Activated T-helper 1 cell treated with anti-CD3 and anti-CD28 coated beads, Interleukin-12 subunit alpha, Interleukin-12 subunit beta, Interleukin-2, Interleukin-4 antibody, amounts not matched to agents 30 ng/mL and 10 ng/mL and 1 ng/mL, durations not matched to agents 14 hours and 24 hours and 36 hours (primary cell): ENCODE measurements around the gene CSMD2. TPM values are rescaled to one million over a fixed set of nuclear protein-coding genes. Genes with fewer than 3 reads are reported as not detected.

Experiments
- DNase-seq: peaks from one replicate; pipeline ENCODE4 v3.0.0; 2021; ENCODE audit warnings: low spot score
- H3K27ac Mint-ChIP-seq: one replicate; pipeline ENCODE4 v1.8.0; 2021; ENCODE audit warnings: mild to moderate bottlenecking, mixed read lengths
- H3K27me3 Mint-ChIP-seq: one replicate; pipeline ENCODE4 v1.8.0; 2022; ENCODE audit warnings: mild to moderate bottlenecking, moderate library complexity, mixed read lengths; ENCODE audit not compliant: insufficient read depth
- H3K36me3 Mint-ChIP-seq: one replicate; pipeline ENCODE4 v1.8.0; 2021; ENCODE audit warnings: low read depth, mixed read lengths
- H3K4me1 Mint-ChIP-seq: one replicate; pipeline ENCODE4 v1.8.0; 2021; ENCODE audit warnings: low read depth, mixed read lengths
- H3K4me3 Mint-ChIP-seq: one replicate; pipeline ENCODE4 v1.8.0; 2021; ENCODE audit warnings: mild to moderate bottlenecking, moderate library complexity, mixed read lengths
- H3K9me3 Mint-ChIP-seq: one replicate; pipeline ENCODE4 v1.8.0; 2021; ENCODE audit warnings: mixed read lengths
- intact Hi-C: fragments of 100-400 bp; cut with micrococcal nuclease; formaldehyde crosslinking; loops from one replicate; pipeline ENCODE4 v1.15.1; 2024
- total RNA-seq: library from RNA; stranded (reverse); gene quantifications from 2 replicates; pipeline ENCODE4 v1.2.3, GENCODE V29; 2022

The CSMD2 gene
- total RNA-seq, 1 donor from 2014 or later = not detected

DNA sequence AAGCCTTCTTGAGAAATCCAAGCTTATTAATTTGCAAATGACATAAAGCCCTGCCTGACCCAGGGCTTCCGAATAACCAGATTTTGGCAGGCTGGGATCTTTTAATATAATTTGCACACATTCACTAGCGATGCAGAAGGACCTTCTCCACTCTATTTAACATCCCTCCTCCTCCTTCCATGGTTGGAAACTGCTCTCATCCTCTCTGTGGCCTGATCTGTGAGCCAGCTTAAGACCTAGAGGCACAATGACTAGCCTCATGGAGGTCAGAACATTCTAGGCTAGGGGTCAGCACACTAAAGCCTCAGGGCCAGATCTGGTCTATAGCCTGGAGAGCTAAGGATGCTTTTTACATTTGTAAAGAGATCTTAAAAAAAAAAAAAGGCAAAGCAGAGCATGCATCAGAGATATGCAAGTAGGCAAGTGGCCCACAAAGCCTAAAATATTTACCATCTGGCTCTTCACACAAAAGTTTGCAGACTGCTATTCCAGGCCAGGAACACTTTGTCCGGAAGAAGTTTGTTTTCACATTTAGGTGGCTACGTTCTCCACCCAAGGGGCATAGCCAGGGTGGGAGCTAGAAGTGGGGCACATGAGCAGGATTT, 439.4 kb downstream of the CSMD2 start:
- DNase-seq = no peak
- intact Hi-C loops = no loop called here
- Mint-ChIP-seq H3K36me3 (no peaks in the 10 kb centered on the region), H3K27ac (no peak overlapping the region), H3K9me3 (no peaks in the 10 kb centered on the region), H3K27me3 (no peaks in the 10 kb centered on the region), H3K4me1 (no peaks in the 10 kb centered on the region), H3K4me3 (no peak overlapping the region)

DNA sequence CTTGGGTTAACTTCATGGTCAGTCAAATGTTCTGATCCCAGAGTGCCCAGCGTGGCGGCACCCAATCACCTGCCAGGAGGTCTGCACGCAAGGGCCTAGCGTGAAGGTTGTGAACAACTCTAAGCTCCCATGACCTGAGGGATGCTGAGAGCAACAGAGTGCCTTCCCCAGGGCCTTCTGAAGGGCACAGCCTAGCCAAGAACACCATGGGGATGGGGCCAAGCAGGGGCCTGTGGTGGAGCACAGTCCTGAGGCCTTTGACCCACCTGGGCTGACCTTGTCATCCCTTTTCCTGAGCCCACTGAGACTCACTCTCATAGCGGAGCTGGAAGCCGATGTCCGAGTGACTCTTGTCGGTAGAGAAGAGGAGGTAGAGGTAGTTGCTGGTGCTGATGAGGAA, 440.0 kb downstream of the CSMD2 start:
- no peak for DNase-seq
- Mint-ChIP-seq H3K9me3 (no peaks in the 10 kb centered on the region), H3K27me3 (no peaks in the 10 kb centered on the region), H3K4me3 (no peak overlapping the region), H3K27ac (no peak overlapping the region), H3K4me1 (no peaks in the 10 kb centered on the region), H3K36me3 (no peaks in the 10 kb centered on the region)
- intact Hi-C loops = no loop called here

DNA sequence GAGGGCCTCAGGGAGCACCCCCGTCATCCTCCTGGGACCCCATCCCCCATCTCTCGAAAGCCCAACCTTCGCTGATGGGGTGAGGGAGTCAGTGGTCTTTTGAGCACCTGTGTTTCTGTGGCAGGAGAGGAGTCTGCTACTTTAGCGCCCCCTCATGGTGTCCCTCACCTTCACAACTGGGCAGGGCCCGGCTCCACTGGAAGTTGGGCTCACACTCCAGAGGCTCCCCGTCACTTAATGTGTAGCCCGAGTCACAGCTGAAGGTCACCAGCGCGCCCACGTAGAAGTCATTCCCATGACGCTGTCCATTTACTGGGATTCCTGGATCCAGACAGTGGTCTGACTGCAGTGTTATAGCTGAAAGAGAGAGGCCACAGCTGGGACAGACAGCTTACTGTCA, 440.7 kb downstream of the CSMD2 start:
- Mint-ChIP-seq H3K4me3 (no peak overlapping the region), H3K9me3 (no peaks in the 10 kb centered on the region), H3K27me3 (no peaks in the 10 kb centered on the region), H3K27ac (no peak overlapping the region), H3K4me1 (no peaks in the 10 kb centered on the region), H3K36me3 (no peaks in the 10 kb centered on the region)
- DNase-seq = no peak
- intact Hi-C loops = no loop called here

DNA sequence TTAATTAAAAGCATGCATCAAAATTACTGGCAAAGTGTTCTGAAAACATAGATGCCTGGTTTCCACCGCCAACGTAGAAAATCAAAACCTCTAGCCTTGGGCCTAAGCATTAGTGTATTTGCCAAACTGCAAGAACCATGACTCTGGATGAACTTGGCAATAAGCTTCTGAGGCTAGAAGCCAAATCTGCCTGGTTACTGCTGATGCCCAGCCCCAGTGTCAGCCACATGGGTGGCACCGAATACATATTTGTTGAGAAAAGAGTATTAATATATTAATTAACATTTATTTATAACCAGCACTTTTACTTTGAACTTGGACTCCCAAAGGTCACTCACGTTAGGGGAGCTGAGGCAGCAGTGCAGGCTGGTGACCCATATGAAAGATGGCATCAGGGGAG, 441.8 kb downstream of the CSMD2 start:
- no peaks in the 10 kb centered on the region for H3K4me1 Mint-ChIP-seq
- no peaks in the 10 kb centered on the region for H3K27me3 Mint-ChIP-seq
- intact Hi-C loops = no loop called here
- no peaks in the 10 kb centered on the region for H3K36me3 Mint-ChIP-seq
- H3K4me3 Mint-ChIP-seq = no peak overlapping the region
- no peak for DNase-seq
- no peaks in the 10 kb centered on the region for H3K9me3 Mint-ChIP-seq
- H3K27ac Mint-ChIP-seq = no peak overlapping the region

DNA sequence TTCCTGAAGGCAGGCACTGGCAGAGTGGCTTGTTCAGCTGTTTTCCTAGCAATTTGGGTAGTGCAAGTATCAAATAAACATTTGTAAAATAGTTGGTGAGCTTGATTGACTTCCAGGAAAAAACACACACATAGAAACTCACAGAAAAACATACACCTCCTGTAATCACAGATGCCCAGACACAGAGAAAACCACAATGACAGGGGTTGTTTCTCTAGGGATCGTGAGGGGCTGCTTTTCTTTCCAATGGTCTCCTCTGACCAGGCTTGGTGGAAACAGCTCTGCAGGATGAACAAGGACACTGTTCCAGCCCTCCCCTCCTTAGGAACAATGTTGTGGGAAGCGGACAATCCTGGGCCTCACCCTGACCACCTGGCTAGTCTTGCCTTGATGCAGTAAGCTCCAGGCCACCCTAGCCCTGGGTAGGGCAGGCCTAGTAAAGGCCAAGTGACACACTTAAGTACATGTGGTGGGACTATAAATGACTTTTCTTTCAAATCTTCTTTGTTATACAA, 443.7 kb downstream of the CSMD2 start:
- Mint-ChIP-seq H3K27me3 (no peaks in the 10 kb centered on the region), H3K27ac (no peak overlapping the region), H3K9me3 (no peaks in the 10 kb centered on the region), H3K36me3 (no peaks in the 10 kb centered on the region), H3K4me3 (no peak overlapping the region), H3K4me1 (no peaks in the 10 kb centered on the region)
- intact Hi-C loops = no loop called here
- DNase-seq = no peak

DNA sequence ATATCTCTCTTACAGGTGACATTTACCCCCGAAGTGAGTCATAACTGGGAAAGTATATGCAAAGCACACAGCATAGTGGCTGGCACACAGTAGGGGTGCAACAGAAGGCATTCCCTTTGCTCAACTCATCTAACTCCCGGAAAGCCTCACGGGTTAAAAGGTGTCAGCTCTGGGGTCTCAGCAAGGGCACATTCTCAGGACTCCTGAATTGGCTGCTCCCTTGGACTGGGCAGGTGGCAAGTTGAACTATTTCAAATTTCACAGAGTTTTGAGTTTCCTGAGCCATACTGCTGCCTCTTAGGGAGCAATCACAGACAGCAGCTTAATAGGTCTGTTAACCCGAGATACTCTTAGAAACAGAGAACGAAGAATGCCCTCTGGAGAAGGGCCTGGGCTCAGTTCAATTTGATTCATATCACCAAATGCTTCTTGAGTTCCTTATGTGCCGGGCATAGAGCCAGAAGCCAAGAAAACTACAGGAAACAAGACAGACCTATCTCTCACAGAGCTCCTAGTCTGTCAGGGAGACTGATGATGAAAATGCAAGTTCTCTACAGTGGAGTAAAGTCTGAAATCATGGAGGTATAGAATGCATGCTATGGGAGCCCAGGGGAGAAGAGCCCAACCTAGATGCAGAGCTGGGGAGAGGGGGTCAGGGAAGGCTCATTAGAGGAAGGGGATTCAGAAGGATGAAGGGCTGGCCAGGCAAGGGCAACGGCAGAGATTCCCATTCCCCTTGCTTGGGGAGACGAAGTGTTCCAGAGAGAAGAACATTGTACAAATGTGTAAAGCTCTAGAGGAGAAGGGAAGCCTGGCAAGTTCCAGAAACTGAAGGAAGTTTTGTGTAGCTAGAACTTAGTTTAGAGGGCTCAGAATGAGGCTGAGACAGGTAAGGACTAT, 445.0 kb downstream of the CSMD2 start:
- Mint-ChIP-seq H3K4me1 (no peaks in the 10 kb centered on the region), H3K9me3 (no peaks in the 10 kb centered on the region), H3K4me3 (no peak overlapping the region), H3K36me3 (no peaks in the 10 kb centered on the region), H3K27ac (no peak overlapping the region), H3K27me3 (no peaks in the 10 kb centered on the region)
- no peak for DNase-seq
- intact Hi-C loops = no loop called here

DNA sequence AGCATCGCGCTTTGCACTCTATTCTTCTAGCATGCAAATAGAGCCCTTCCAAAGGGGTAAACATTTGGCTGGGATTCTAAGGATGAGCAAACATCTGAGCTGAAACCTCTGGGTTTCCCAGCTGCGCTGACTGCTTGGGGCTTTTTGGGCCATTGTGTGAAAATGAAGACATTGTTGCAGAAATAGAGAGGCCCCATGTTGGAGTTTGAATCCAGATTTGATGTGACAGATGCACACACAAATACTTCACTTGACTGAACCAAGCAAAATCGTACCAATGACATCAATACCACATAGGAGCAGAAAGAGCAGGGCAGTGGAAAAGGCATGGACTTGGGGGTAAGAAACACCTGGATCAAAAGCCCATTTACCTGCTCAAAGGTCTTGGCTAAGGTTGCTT, 445.7 kb downstream of the CSMD2 start:
- Mint-ChIP-seq H3K27me3 (no peaks in the 10 kb centered on the region), H3K36me3 (no peaks in the 10 kb centered on the region), H3K9me3 (no peaks in the 10 kb centered on the region), H3K4me3 (no peak overlapping the region), H3K4me1 (no peaks in the 10 kb centered on the region), H3K27ac (no peak overlapping the region)
- DNase-seq = no peak
- intact Hi-C loops = no loop called here

DNA sequence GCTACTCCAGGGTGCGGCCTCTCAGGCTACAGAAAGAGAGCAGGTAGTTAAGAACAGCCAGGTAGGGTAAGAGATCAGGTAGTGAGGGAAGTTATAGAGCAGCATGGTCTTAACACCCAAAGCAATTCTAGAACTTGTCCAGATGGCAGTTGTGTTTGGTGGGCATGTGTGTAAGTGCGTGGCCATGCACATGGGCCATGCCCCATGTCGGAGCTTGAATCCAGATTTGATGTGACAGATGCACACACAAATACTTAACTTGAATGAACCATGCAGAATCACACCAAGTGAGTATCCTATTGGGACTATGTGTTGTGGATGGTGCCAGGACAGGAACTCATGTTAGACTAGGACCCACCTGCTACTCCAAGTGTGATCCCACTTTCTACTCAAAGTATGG, 446.8 kb downstream of the CSMD2 start:
- H3K27ac Mint-ChIP-seq = no peak overlapping the region
- no peaks in the 10 kb centered on the region for H3K4me1 Mint-ChIP-seq
- no peaks in the 10 kb centered on the region for H3K36me3 Mint-ChIP-seq
- H3K9me3 Mint-ChIP-seq = no peaks in the 10 kb centered on the region
- no peak for DNase-seq
- intact Hi-C loops = no loop called here
- no peak overlapping the region for H3K4me3 Mint-ChIP-seq
- H3K27me3 Mint-ChIP-seq = no peaks in the 10 kb centered on the region

DNA sequence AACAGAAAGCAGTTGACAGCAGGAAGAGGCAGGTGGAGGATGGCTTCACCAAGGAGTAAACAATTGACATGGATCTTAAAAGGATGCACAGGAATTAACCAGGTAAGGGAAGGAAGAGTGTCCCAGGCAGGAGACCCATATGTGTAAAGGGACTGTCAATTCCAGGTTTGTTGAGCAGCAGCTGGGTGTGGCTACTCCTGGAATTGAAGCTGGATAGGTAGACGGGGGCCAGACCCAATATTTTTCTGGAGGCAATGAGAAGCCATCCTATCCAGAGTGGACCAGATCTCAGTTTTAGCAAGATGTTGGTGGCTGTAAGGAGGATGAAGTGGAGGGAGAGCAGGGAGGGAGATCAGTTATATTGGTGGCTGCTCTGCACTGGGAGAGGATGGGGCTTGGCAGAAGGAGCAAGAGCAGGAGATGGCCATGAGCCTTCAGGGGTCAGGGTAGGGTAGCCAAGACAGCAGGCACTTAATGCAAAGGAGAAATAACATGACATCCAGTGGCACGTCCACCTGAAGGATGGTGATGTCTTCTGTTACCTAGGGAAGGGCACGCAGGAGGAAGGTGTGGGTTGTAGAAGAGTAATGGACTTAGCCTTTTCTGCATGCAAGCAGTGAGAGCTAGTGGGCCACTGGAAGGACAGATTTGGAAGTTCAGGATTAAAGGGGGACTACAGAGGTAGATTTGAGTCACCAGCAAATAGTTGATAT, 447.9 kb downstream of the CSMD2 start:
- intact Hi-C loops = no loop called here
- no peaks in the 10 kb centered on the region for H3K27me3 Mint-ChIP-seq

DNA sequence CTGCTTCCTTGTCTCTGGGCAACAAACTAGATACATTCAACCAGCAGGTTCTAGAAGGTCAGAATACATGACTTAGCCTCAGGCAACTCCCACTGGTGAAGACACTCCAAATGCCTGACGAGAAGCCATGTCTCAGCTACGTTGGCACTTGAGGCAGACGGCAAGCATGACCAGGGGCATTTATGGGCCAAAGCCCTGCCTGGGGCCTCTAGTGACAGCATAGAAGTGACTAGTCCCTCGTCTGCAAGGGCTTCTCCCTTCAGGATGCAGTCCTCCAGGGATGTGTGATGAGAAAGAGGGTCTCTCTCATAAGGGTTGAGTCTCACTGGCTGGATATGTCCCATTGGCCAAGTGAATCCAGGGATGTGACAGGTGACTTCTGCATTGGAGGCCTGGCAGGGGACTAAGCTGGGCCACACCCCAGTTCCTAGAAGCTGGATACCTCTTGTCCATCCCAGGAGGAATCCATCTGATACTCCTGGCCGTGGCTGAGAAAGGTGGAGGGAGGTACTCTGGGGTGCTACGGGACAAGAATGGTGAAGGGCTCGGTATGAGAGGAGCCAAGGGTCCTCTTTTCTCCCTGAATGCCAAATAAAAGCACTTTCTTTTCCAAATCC, 449.7 kb downstream of the CSMD2 start:
- Mint-ChIP-seq H3K4me1 (no peaks in the 10 kb centered on the region), H3K27ac (no peak overlapping the region), H3K9me3 (no peaks in the 10 kb centered on the region), H3K36me3 (no peaks in the 10 kb centered on the region), H3K27me3 (no peaks in the 10 kb centered on the region), H3K4me3 (no peak overlapping the region)
- DNase-seq = no peak
- intact Hi-C loops = no loop called here

More for the DNA sequence above, 447.9 kb downstream of the CSMD2 start:
- Mint-ChIP-seq H3K9me3 (no peaks in the 10 kb centered on the region), H3K4me1 (no peaks in the 10 kb centered on the region), H3K36me3 (no peaks in the 10 kb centered on the region), H3K27ac (no peak overlapping the region), H3K4me3 (no peak overlapping the region)
- no peak for DNase-seq

DNA sequence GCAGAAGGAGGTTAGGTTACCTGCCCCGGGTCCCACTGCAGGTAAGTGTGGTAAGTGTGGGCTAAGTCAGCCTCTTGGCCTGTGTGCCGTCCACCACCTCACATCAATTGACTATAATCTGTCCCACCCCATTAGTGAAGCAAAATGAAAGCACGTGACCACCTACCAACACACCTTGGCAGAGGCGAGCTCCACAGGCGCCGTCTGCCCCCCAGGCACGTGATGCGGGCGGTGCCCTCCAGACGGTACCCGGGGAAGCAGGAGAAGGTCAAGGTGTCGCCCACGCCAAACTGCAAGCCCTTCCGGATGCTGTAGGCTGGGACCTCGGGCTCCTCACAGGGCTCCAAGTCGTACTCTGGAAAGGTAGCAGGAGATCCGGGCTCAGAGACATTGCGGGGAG, 450.6 kb downstream of the CSMD2 start:
- Mint-ChIP-seq H3K27ac (no peak overlapping the region), H3K27me3 (no peaks in the 10 kb centered on the region), H3K4me3 (no peak overlapping the region)

DNA sequence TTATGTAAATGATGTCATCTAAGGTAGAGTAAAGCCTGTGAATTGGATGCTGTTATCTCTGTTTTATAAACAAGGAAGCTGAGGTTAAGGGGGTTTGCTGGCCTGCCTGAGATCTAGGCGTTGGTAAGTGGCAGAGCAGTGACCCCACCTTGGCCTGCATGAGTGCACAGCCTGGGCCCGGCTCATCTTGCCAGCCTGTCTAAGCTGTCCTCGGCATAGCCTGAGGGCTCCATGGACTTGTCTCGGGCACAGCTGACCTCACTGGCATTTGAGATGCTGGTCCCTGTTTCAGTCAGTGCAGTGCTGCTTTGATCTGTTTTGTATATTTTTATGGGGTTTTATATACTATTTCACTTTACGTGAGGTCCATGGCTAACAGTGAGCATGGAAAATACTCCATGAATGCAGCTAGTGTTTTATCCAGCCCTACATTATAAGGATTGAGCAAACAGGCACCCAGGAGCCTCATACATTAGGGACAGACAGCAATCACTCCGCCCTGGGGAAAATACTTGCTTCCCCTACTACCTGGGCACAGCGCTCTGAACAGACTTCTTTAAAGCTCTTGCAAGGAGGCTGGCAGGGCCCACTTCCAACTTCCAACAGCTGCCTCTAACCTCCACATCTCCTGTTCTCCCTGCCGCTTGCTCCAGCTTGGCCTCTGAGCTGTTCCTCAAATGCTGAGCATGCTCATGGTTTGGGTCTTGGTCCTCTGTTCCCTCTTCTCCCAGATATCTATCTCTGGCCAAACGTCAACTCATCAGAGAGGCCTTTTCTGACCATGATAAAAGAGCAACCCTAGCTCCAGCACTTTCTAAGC, 451.8 kb downstream of the CSMD2 start:
- intact Hi-C loops = no loop called here
- Mint-ChIP-seq H3K4me1 (no peaks in the 10 kb centered on the region), H3K36me3 (no peaks in the 10 kb centered on the region), H3K27me3 (no peaks in the 10 kb centered on the region), H3K27ac (no peak overlapping the region), H3K9me3 (no peaks in the 10 kb centered on the region), H3K4me3 (no peak overlapping the region)
- DNase-seq = no peak

More for the DNA sequence above, 450.6 kb downstream of the CSMD2 start:
- no peaks in the 10 kb centered on the region for H3K4me1 Mint-ChIP-seq
- DNase-seq = no peak
- intact Hi-C loops = no loop called here
- H3K9me3 Mint-ChIP-seq = no peaks in the 10 kb centered on the region
- no peaks in the 10 kb centered on the region for H3K36me3 Mint-ChIP-seq
